GM21381 (cell line): ENCODE data around the gene TCP11.

Experiments used
- ATAC-seq: cut with Tn5 transposase; IDR thresholded peaks from one replicate; pipeline ENCODE4 v1.9.1; 2021; ENCODE audit warnings: mild to moderate bottlenecking, moderate library complexity; ENCODE audit not compliant: unreplicated experiment

TCP11 gene

GRCh38 chr6:35141007-35141655, at the start of gene TCP11:
TSS of gene TCP11 (minus strand) at chr6:35141339. CDS start at chr6:35140870, 469 bp downstream.
- no peak for ATAC-seq

DNA sequence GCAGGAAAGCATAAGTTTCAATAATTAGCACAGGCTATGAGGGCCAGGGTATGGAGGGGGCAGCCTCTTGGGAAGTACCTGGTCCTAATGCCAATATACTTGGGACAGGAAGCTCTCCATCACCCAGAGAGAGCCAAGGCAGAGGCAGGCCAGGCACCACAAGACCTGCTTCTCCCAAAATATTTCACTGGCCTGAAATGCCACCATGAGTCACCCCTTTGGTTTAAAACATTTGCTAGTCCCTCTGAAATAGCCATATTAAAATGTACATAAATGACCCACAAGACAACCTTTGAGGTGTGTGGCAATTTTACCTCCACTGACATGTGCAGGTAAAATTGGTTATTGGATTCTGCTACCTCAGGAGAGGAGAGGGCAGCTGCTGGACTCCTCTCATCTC, 49.2 kb upstream of the TCP11 start:
- no peak for ATAC-seq

DNA sequence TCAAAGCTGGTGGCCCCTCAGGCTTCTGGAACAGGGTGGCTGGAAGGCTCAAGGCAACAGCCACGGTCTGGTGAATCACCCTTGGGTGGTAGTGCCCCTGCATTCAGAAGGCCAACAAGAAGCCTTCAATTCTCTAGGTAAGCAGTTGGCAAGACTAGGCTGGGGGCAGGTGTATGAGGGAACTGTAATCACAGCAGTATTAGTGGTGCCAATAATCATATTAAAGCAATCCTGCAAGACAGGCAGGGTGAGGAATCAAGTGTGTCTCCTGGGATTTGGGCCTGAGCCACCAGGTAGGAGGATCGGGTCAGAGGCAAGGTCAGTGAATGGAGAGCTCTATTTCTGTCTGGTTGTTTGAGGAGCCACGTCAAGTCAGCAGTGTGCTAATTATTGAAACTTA, 47.7 kb upstream of the TCP11 start:
- no peak for ATAC-seq

GRCh38 chr6:35186571-35186970, 45.4 kb upstream of the TCP11 start:
- ATAC-seq, result no peak

DNA sequence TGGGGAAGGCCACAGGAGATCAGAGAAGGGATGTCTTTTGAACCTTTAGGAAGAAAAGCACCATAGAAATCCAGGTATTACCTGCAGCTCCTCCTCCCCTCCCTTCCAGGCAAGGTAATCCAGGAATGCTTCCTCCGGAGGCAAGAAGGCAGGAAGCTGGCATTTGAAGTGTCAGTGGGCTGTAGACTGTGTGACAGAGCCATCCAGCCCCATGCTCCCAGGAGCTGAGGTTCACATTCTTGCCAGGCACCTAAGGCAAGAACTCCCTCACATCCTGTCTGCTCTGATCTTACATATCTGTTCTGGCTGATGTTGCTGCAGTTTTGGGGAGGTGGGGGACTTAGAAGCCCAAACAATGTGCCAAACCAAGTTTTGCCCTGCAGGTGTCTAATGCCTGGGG, 44.8 kb upstream of the TCP11 start:
- no peak for ATAC-seq

- ATAC-seq, result no peak
These were observed 44.2 kb upstream of the TCP11 start for GRCh38 chr6:35185302-35185681.

DNA sequence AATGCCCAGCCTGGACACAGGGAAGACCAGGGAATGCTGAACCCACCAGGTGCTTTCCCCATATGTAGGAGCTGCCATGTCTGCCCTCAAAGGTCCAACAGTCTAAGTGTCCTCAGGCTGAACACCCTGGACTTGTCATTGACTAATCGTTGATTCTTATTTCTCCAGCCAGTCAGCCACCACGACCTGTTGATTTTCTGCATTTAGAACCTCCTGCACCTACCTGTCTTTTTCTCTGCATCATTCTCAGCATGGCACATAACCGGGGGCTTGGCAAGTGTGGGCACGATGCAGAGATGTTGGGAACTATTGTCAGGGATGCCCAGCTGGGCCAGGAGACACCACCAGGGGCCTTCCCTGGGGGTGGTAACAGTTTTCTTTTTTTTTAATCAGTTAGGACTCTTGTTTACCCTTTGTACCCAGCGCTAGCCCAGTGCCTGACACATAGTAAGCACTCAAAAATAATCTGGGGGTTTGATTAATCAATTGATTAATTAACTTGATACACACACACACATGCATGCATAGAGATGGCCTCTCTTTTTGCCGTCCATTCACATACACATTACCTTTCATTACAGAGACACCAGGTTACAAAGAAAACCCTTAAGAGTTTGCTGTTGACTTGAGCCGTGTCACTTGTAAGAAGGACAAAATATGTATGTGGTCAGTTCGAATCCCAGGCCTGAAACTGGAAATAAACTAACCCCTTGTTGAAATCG, 43.6 kb upstream of the TCP11 start:
- ATAC-seq, result no peak

DNA sequence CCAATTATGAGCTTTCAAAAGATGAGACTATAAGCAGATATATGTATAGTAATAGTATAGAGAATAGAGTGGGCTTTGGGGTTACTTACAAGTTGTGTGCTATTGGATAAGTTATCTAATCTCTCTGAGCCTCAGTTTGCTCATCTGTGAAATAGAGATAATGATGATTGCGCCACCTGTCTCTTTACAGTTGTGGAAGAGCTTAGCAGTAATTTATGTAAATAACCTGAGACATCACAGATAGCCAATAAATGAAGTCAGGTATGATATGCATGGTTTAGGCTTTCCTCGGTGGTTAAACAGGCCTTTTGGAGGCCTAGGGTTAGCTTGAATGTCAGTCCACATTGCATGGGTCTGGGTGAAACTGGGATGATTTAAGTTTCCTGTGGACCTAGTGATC, 42.8 kb upstream of the TCP11 start:
- no peak for ATAC-seq

DNA sequence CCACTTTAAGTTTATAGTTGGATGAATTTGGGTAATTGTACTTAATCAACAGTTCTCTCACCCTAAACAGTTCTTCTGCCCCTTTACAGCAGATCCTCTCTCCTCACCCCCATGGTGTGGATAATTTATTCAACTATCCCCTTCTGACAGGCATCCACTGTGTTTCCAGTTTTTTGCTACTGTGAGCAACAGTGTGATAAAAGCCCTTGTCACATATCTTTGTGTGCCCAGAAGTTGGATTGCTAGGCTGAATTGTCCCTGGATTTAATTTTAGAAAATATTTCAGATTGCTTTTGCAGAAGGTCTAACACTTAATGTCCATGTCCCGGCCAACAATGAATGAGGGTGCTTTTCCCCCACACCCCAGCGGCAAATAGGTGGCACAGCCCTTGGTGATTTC, 42.1 kb upstream of the TCP11 start:
- ATAC-seq, result no peak

- no peak for ATAC-seq
These were observed 40.9 kb upstream of the TCP11 start for GRCh38 chr6:35181933-35182612.

DNA sequence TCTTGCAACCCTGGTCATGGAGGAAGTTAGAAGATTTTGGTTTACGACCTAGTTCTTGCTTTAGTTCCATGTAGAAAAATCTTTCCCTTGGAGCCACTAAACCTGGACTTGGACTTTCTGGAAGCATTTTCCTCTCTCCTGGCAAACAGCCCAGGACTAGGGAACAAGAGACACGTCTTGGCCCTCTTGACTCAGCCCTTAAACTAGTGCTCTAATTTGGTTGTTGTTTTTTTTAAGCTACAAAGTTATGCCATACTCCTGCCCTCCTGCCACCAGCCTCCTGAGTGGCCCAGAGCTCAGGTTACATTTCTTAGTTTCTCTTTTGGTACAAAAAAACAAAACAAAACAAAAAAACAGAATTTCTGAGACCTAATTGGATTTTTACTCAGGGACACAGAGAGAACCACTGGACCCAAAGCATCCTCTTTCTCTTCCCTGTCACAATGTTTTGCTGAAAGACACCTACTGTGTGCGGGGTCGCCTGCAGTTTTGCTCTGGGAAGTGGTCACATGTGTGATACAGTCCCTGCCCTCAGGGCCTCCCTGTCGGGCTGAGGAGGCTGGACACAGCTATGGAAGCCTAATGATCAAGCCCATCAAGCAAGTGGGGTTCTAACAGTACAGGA, 40.3 kb upstream of the TCP11 start:
- no peak for ATAC-seq

DNA sequence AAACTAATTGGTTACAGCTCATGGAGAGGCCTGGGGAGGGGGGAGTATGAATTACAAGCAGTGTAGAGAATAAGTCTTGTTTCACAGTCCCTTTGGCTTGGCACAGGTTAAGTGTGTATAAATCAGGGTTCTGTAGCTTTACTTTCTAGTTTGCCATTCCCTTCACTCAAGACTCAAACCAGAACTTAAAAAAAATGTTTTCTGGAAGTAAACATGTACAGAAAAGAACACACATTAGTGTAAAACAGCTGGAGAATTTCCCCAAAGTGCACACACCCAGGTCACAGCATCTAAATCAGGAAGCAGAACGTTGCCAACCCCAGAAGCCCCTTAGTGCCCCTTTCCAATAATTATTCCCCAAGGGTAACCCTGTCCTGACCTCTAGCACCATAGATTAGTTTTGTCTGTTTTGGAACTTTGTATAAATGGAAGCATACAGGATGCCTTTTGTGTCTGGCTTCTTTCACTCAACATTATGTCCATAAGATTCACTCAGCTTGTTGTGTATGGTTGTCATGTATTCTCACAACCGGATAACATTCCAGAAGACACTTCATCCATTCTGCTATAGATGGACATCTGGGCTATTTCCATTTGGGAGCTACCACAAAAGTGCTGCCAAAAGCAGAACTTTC, 38.9 kb upstream of the TCP11 start:
- no peak for ATAC-seq

DNA sequence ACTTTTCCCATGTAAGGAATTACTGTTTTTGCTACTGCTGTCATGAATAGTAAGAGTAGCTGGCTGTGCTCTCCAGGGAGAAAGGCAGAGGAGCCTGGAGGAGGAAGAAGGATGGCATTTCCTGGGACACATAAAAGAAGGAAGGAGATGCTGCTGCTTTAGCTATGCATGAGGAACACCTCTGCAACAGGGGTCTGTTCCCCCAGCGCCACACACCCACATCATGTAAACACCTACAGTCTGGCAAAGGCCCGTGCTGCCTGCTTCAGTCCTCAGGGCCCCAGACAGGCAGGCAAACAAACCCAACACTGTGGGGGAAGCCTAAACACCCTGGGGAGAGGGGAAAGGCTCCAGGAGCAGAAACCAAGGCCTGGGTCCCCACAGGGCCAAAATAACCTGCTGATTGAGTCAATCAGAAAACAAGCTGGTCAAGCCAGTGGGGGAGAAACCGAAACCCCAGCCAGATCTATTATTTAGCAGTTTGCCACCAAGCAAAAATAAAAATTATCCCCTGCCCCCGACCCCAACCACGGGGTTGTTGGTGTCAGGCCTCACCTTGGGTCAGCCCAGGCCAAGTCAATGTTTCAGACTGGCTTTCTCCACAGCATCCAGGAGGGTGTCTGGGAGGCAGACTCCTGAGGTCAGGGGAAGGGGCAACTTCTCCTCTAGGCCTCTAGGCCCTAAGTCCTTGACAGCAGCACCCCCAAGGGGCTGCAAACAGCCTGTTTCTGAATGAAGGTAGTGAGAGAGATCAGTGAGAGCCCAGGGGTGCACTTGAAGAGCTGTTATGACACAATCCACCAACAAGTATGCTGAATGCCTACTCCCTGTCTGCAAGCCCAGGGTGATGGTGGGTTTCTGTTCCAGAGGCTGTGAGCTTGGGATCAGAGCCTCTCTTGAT, 38.0 kb upstream of the TCP11 start:
- no peak for ATAC-seq

DNA sequence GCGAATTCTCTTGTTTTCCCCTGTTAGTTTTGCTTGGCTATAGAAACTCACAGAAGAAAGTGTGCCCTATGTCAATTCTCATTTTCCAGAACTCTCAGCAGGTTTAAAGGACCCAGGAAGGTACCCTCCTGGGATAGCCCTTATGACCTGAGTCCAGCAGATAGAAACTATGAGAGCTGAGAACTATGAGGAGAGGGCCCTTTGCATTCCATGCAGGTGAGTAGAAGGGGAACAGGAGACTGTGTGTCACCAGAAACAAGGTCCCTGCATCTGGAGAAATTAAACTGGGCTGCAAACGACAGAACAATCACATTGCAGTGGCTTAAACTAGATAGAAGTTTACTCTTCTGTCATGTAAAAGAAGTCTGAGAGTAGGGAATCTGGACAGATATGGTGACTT, 36.9 kb upstream of the TCP11 start:
- ATAC-seq, result no peak

GRCh38 chr6:35177596-35177995, 36.5 kb upstream of the TCP11 start:
- ATAC-seq, result no peak

- ATAC-seq, result no peak
These were observed 36.0 kb upstream of the TCP11 start for GRCh38 chr6:35177157-35177556.

- no peak for ATAC-seq
These were observed 35.3 kb upstream of the TCP11 start for GRCh38 chr6:35176301-35177024.

DNA sequence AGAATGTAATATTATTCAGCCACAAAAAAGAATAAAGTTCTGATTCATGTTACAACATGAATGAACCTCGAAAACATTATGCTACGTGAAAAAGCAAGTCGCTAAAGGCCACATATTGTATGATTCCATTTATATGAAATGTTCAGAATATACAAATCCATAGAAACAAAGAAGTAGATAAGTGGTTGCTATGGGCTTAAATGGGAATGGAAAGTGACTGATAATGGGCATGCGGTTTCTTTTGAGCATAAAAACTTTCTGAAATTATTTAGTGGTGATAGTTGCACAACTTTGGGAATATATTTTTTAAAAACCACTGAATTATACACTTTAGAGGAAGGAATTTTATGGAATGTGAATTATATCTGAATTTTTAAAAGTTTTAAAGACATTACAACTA, 33.4 kb upstream of the TCP11 start:
- ATAC-seq, result no peak

- ATAC-seq, result no peak
These were observed 32.9 kb upstream of the TCP11 start for GRCh38 chr6:35174088-35174434.
